K562 (cell line): ENCODE measurements around the gene CGNL1. TPM values are rescaled to one million over a fixed set of nuclear protein-coding genes. Genes with fewer than 3 reads are reported as not detected.

Source experiments
- ATAC-seq: fragments of 200-7000 bp; cut with Tn5 transposase; 3 replicates; pipeline ENCODE4 v1.9.1; 2020; ENCODE audit warnings: moderate library complexity
- BruUV-seq: library from RNA; stranded (reverse); fragments of 400-500 nt; replicated peaks from 2 replicates; lab custom pipeline; 2021; lab: Mats Ljungman, UMichigan
- CTCF ChIA-PET: fragments of 300-600 bp; formaldehyde crosslinking; extraction: SDS; loops from one replicate; lab custom pipeline; 2021; ENCODE audit warnings: low intra/inter-chr PET ratio; lab: Yijun Ruan, JAX
- POLR2A ChIA-PET: fragments of 300-600, 350-650 bp; sonication (Branson Sonifier 250); formaldehyde crosslinking; extraction: SDS; loops from one replicate; lab custom pipeline; 2021; ENCODE audit warnings: antibody characterized with exemption, inconsistent platforms; lab: Yijun Ruan, JAX
- DNase-seq, 4 experiments: peaks; one replicate each; pipeline versions ENCODE4 v3.0.0 to v3.0.0-alpha.2; 2011 to 2018; ENCODE audit warnings: low spot score in 3 of 4, mixed read lengths in 3 of 4; ENCODE audit errors: extremely low read depth in 1 of 4
- FAIRE-seq: peaks from 2 replicates; lab custom pipeline; 2011; peaks lifted over from hg19 to GRCh38; lab: Jason Lieb, UNC
- H2AFZ ChIP-seq: 2 replicates; pipeline ENCODE4 v1.6.0; 2011; ENCODE audit warnings: low read depth, low read length, control low read depth, inconsistent platforms
- H3K27ac ChIP-seq: fragments of 200-600 bp; 3 replicates; pipeline ENCODE4 v1.8.0; 2011; ENCODE audit warnings: low read depth, mild to moderate bottlenecking, control low read depth, inconsistent platforms, low read length, moderate library complexity, mixed read lengths; ENCODE audit errors: extremely low read depth
- H3K27me3 ChIP-seq, 2 experiments: fragments of 300-600 bp in 1 of 2; 2 replicates in 1 of 2; 3 replicates in 1 of 2; pipeline versions ENCODE4 v1.6.0 to v1.8.0; 2011; ENCODE audit warnings: inconsistent platforms in 2 of 2, low read length in 2 of 2, mild to moderate bottlenecking in 1 of 2, mixed read lengths in 1 of 2, moderate library complexity in 1 of 2; ENCODE audit not compliant: control insufficient read depth in 2 of 2, insufficient read depth in 2 of 2
- H3K36me3 ChIP-seq: fragments of 300-600 bp; 3 replicates; pipeline ENCODE4 v1.8.0; 2011; ENCODE audit warnings: mild to moderate bottlenecking, low read length, inconsistent platforms; ENCODE audit not compliant: control insufficient read depth, insufficient read depth
- H3K4me1 ChIP-seq, 2 experiments: fragments of 200-600 bp in 1 of 2; replicated peaks in 1 of 2; 2 replicates in 1 of 2; 3 replicates in 1 of 2; pipeline versions ENCODE4 v1.5.1 to v1.8.0; 2011; ENCODE audit warnings: inconsistent platforms in 2 of 2, low read length in 2 of 2, mild to moderate bottlenecking in 1 of 2, mixed read lengths in 1 of 2, moderate library complexity in 1 of 2; ENCODE audit not compliant: control insufficient read depth in 2 of 2, insufficient read depth in 2 of 2
- H3K4me2 ChIP-seq: 2 replicates; pipeline ENCODE4 v1.6.1; 2011; ENCODE audit warnings: low read length, control low read depth, inconsistent platforms, mixed read lengths; ENCODE audit not compliant: insufficient read depth
- H3K4me3 ChIP-seq: fragments of 200-600 bp; sonication (generic), shearing (Covaris generic); 2 replicates; pipeline ENCODE4 v1.5.1; 2016; ENCODE audit warnings: control low read depth, inconsistent platforms
- H3K79me2 ChIP-seq: fragments of 200-600 bp; 3 replicates; pipeline ENCODE4 v1.8.0; 2011; ENCODE audit warnings: low read length, inconsistent platforms; ENCODE audit not compliant: control insufficient read depth, insufficient read depth
- H3K9ac ChIP-seq, 2 experiments: 2 replicates each; pipeline versions ENCODE4 v1.6.0 to v1.6.1; 2011; ENCODE audit warnings: low read depth in 2 of 2, low read length in 2 of 2, control low read depth in 1 of 2, inconsistent platforms in 1 of 2, mild to moderate bottlenecking in 1 of 2, mixed read lengths in 1 of 2; ENCODE audit not compliant: insufficient read depth in 1 of 2
- H3K9me1 ChIP-seq: one replicate; pipeline ENCODE4 v1.6.0; 2011; ENCODE audit warnings: inconsistent platforms, mild to moderate bottlenecking, low read length, moderate library complexity; ENCODE audit not compliant: control insufficient read depth, insufficient read depth
- H3K9me3 ChIP-seq: replicated peaks from 2 replicates; pipeline ENCODE4 v1.5.1; 2011; ENCODE audit warnings: low read depth, low read length, inconsistent platforms; ENCODE audit not compliant: control insufficient read depth, insufficient read depth
- H4K20me1 ChIP-seq: replicated peaks from 2 replicates; pipeline ENCODE4 v1.6.1; 2011; ENCODE audit warnings: low read length, inconsistent platforms, mixed read lengths; ENCODE audit not compliant: control insufficient read depth, insufficient read depth
- ARHGAP35 ChIP-seq: fragments of 450-650 bp; IDR thresholded peaks from 2 replicates; pipeline ENCODE4 v1.6.1; 2018; ENCODE audit not compliant: partially characterized antibody
- CTCFL ChIP-seq: IDR thresholded peaks from 2 replicates; pipeline ENCODE4 v1.6.1; 2011; ENCODE audit warnings: borderline replicate concordance, low read depth, mild to moderate bottlenecking, moderate library complexity, low read length; ENCODE audit not compliant: insufficient read depth, poor library complexity, severe bottlenecking
- HNRNPK ChIP-seq: fragments of 200-400 bp; formaldehyde crosslinking; IDR thresholded peaks from one replicate; pipeline ENCODE4 v1.6.1; 2018; ENCODE audit warnings: mild to moderate bottlenecking, low read depth, low read length; ENCODE audit not compliant: poor library complexity, severe bottlenecking
- MTF1 ChIP-seq: fragments of 250-450 bp; sonication (Bioruptor Pico); IDR thresholded peaks from 2 replicates; pipeline ENCODE4 v1.9.0; 2021; ENCODE audit warnings: moderate library complexity, mild to moderate bottlenecking, inconsistent platforms, borderline replicate concordance
- OTX1 ChIP-seq: fragments of 450-650 bp; formaldehyde crosslinking; IDR thresholded peaks from 2 replicates; pipeline ENCODE4 v1.4.0; 2022; ENCODE audit warnings: mild to moderate bottlenecking
- PBX2 ChIP-seq, 2 experiments: IDR thresholded peaks in 1 of 2; conservative IDR thresholded peaks in 1 of 2; 2 replicates each; pipeline ENCODE4 v1.6.1; 2016; ENCODE audit warnings: low read depth in 2 of 2, mild to moderate bottlenecking in 1 of 2, missing compliant biosample characterization in 1 of 2, missing genetic modification characterization in 1 of 2, moderate library complexity in 1 of 2
- TSHZ1 ChIP-seq: fragments of 250-450 bp; sonication (Bioruptor Pico); IDR thresholded peaks from 2 replicates; pipeline ENCODE4 v1.4.0; 2020; ENCODE audit warnings: mild to moderate bottlenecking, moderate library complexity
- WGBS: fragments of 100-300 bp; shearing (Covaris generic); methylation state at CpG from one replicate; pipeline ENCODE4 v1.1.6; 2016; ENCODE audit warnings: low coverage, mixed read lengths; ENCODE audit not compliant: insufficient coverage; ENCODE audit errors: missing lambda C conversion rate; 5-methylcytosine and 5-hydroxymethylcytosine counted together
- in situ Hi-C: fragments of 300-500 bp; cut with MboI; formaldehyde crosslinking; loops from 4 replicates; pipeline ENCODE4 v1.15.0; 2018; ENCODE audit warnings: inconsistent platforms, mixed read lengths
- intact Hi-C: fragments of 100-400 bp; cut with micrococcal nuclease; formaldehyde crosslinking; loops from 2 replicates; pipeline ENCODE4 v1.14.2; 2022
- polyA plus RNA-seq, 8 experiments: library from polyadenylated mRNA; depleted of rRNA in 4 of 8; stranded (reverse) in 5 of 8; unstranded in 3 of 8; fragments of >200 nt; fragmentation: Nextera tagmentation in 2 of 8; fragmentation: Illumina TruSeq in 1 of 8; extraction: Ambion mirVana in 2 of 8; extraction: Trizol in 1 of 8; gene quantifications; 2 replicates each; pipeline versions ENCODE4 v1.2.1 to v1.2.3, GENCODE V29; 2011 to 2014; ENCODE audit warnings: inconsistent platforms in 1 of 8, missing spikeins in 1 of 8
- total RNA-seq, 7 experiments: library from RNA; depleted of rRNA in 6 of 7; stranded (reverse); fragments of >200 nt in 6 of 7; fragmentation: Illumina TruSeq in 2 of 7; extraction: Trizol in 2 of 7; gene quantifications; 2 replicates each; pipeline versions ENCODE4 v1.2.1 to v1.2.3, GENCODE V29; 2011 to 2021; ENCODE audit warnings: low replicate concordance in 1 of 7

CGNL1 gene
- total and polyA plus RNA-seq, 9 of the 15 experiments (the other 6 are each of a cell fraction or from before 2014, with no cell fraction given) = 0.01 to 0.07 TPM; not detected in 7

GRCh38 chr15:57586661-57587424 lies 210.5 kb downstream of the CGNL1 start:
- POLR2A ChIA-PET = no interaction called here
- no peak overlapping the region for H3K9ac ChIP-seq
- H4K20me1 ChIP-seq = no peaks in the 10 kb centered on the region
- H3K9me3 ChIP-seq = no peaks in the 10 kb centered on the region
- H3K36me3 ChIP-seq = no peaks in the 10 kb centered on the region
- in situ Hi-C loops = no loop called here
- 2% methylated on average over 6 of the region's 6 CpGs for WGBS
- no peak overlapping the region for H3K4me3 ChIP-seq
- CTCF ChIA-PET = no interaction called here
- no peak overlapping the region for H3K4me2 ChIP-seq
- no peaks in the 10 kb centered on the region for H3K9me1 ChIP-seq
- peaks cover 0 to 6% of the 10 kb centered on the region in 2 experiments; a peak in 1 of 5 replicates for H3K4me1 ChIP-seq
- TF ChIP-seq MTF1 (CRISPR knock-in tag) = no peak
- TF ChIP-seq OTX1 = no peak
- TF ChIP-seq ARHGAP35 = no peak
- TF ChIP-seq CTCFL = no peak
- no peak for TF ChIP-seq TSHZ1 (CRISPR knock-in tag)
- TF ChIP-seq PBX2 (CRISPR knock-in tag; IDR thresholded peaks at IDR 0.05; ENCODE audit: low read depth) = no peak
- TF ChIP-seq PBX2 (tag; conservative IDR thresholded peaks at IDR 0.05; ENCODE audit: low read depth) = no peak
- no peak for TF ChIP-seq HNRNPK
- H3K79me2 ChIP-seq = no peaks in the 10 kb centered on the region
- no peak for FAIRE-seq
- no peak overlapping the region for H2AFZ ChIP-seq
- no peak for ATAC-seq
- H3K27ac ChIP-seq = no peak overlapping the region
- BruUV-seq = no TSS peak
- H3K27me3 ChIP-seq = peaks cover 15 to 23% of the 10 kb centered on the region in 2 experiments; a peak in 4 of 5 replicates
- intact Hi-C loops = no loop called here
- DNase-seq = no peak
